Inflammatory macrophage (primary cell): ENCODE measurements around the gene MOV10.
"Not testable (repeated sequence)": the region's sequence is repeated elsewhere in the genome, so short reads cannot be mapped to it uniquely, and the experiment has no call there.

Experiments used
- DNase-seq, 2 donors: peaks; one replicate each; pipeline ENCODE4 v3.0.0-alpha.2; 2020 to 2022

MOV10 gene

DNA sequence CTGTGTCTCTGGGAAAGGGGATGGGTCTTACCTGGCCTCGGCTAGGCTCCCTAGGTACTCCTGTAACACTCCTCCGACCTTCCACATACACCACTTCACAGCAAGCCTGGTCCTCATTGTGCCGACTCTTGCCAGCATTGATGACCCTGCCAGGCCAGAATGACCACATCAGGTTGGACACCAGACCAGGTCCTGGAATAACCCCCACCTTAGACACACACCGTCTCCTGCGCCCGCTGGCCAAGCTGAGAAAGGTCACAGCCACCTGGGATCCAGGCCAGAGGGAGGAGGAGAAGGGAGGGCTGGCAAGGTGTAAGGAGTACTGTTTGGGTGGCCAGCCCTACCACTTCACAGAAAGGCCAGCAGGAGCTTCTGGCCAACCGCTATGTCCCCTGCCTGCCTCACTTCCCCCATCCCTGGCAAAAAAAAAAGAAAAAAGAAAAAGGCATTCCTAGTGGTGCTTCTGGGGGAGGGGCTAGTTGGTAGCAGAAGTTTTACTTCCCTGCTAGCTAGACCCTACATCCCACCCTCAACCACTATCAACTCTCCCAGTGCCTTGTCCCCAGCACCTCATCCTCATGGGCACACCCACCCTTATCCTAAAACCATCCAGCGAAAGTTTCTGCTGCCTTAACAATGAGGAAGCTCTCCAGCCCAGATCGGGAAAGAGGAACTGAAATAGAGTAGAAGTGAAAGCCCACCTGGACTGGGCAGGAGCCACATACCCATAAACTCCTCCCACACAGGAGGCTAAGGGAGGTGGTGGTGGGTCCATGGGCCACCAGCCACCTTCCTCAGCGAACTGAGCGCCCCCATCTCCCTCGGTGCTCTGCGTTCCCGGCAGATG is 39.2 kb downstream of the MOV10 start:
- peak; percentile 65 to 67 for DNase-seq

GRCh38 chr1:112714313-112715263 is 40.1 kb downstream of the MOV10 start:
- DNase-seq: no peak

GRCh38 chr1:112715264-112716053 is 41.0 kb downstream of the MOV10 start, which contains the start of gene PPM1J:
TSS of gene PPM1J (minus strand) at chr1:112715332. CDS start at chr1:112715301, 31 bp downstream.
- peak; percentile 98 to 99 for DNase-seq

DNA sequence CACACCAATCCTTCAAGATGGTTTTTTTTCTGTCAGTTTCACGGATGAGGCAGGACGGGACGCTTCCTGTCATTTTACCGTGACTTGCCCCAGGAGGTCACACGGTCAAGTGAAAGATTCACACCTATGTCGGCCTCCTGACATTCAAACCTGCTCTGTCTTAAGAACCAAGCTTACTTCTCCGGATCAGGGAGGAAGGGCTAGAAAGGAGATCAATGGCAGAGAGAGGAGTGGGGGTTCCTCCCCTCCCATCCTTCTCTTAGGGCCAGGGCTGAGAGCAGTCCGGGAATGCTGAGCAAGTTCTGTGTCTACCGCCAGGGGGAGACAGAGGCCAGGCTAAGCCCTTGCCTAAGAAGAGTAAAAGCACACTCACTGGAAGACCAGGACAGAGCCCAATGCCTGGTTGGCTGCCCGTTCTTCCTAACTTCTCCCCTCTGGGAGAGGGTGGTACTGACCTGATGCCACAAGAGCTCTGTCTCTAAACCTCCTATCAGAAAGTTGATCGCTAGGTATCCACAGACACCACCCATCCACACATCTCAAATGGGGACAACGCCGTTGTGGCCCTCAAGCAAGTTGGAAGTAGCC is 41.8 kb downstream of the MOV10 start:
- DNase-seq: peak; percentile 88 to 91

GRCh38 chr1:112717263-112717873 is 42.9 kb downstream of the MOV10 start:
- no peak for DNase-seq

DNA sequence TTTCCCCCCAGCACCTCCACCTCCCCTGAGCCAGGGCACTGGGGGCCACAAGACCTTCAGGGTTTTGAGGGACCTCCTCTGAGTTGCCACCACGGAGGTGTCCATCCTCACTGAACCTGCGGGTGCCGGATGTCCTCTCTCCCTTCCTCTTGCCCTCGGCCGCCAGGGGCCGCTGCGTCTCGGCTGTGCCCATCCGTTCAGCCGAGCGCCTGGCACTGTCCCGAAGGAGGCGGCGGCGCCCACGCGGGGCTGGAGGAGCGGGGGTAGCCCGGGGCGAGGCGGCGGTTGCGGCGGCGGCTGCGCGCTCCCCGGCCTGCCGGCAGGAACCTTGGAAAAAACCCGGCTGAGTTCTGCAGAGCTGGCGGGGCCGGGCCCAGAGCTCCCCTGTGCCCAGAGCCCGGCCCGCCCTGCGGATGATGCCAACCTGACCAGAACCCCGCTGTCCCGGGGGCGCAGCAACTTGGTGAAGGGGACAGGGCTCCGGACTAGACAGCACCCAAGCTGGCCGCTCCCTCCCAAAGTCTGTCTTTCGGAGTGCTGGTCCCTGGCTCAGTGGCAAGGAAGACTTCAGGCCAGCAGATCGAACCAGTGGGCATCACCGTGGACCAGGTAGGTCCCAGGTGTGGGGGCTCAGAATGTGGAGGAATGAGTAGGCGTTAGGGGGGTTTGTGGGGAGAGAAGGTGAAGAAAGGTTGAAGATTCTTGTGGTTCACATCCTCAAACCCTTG is 44.4 kb downstream of the MOV10 start:
- DNase-seq: peak; percentile 64 to 80

GRCh38 chr1:112719706-112720105 is 45.2 kb downstream of the MOV10 start:
- DNase-seq: no peak

DNA sequence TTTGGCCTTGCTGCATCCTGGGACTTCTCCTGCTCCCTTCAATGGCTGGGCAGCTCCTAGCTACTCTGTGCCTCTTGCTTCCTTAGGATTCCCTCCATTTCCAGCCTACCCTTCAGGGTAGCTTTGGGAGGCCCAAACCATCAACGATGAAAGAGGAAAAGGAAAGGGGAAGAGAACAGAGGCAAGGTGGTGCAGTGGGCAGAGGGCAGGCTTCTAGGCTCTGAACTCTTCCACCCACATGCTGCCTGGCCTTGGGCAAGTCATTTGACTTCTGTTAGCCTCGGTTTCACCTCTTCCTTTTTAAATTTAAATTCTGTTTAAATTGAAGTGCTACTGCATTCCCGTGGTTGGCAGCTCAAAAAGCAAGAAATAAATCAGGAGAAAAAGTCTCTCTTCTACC is 46.3 kb downstream of the MOV10 start:
- DNase-seq: peak; percentile 74 to 87

DNA sequence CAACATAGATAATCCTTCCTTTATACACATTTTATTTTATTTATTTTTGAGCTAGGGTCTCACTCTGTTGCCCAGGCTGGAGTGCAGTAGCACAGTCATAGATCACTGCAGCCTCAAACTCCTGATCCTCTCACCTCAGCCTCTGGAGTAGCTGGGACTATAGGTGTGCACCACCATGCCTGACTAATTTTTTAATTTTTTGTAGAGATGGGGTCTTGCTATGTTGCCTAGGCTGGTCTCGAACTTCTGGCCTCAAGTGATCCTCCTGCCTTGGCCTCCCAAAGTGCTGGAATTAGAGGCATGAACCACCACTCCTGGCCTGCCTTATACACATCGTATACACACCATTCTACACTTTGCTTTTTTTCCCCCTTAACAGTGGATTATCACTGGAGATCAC is 46.8 kb downstream of the MOV10 start:
- DNase-seq: not testable (repeated sequence)

GRCh38 chr1:112721966-112722524 is 47.6 kb downstream of the MOV10 start:
- DNase-seq: no peak

GRCh38 chr1:112722601-112723510 is 48.4 kb downstream of the MOV10 start:
- DNase-seq: peak; percentile 82 to 90

DNA sequence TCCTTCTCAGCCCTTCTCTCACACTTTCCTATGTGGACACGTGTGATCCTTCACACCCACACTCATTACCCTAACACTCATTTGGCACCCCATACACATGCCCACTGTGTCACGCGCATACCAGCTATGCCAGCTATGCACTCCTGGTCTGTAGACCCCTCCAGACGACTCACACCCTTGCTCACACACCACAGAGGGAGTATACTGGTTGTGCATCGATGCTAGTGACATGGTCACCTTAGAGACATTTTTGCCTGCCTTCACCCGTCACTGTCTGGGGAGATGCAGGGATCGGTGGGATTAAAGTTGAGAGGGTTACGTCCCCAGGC is 49.0 kb downstream of the MOV10 start:
- DNase-seq: no peak

DNA sequence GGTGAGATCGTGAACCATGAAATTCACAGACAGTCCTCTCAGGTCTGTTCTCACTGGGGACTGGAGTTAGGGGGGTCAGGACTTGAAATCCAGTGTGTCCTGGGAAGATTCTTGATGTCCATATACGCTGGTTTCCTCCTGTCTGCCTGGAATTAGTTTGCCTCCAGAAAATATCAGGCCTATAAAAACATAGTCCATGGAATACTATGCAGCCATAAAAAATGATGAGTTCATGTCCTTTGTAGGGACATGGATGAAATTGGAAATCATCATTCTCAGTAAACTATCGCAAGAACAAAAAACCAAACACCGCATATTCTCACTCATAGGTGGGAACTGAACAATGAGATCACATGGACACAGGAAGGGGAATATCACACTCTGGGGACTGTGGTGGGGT is 49.8 kb downstream of the MOV10 start:
- not testable (repeated sequence) for DNase-seq

DNA sequence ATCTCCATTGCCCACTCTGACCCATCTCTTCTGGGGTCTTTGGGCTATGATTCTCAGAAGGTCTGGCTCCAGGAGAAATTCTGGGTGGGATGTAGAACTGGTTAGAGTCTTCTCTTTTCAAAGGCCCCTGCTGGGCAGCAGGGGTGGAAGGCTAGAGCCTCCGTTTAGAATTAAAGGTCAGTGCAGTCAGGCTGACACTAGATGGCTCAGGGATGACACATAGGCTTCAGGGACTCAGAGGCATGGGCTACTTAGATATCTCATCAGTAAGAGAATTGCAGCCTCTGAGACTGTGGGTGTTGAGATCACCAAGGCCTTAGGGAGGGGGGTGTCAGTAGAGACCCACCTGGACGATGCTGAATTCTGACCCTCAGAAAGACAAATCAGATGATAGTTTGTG is 53.3 kb downstream of the MOV10 start:
- DNase-seq: no peak

DNA sequence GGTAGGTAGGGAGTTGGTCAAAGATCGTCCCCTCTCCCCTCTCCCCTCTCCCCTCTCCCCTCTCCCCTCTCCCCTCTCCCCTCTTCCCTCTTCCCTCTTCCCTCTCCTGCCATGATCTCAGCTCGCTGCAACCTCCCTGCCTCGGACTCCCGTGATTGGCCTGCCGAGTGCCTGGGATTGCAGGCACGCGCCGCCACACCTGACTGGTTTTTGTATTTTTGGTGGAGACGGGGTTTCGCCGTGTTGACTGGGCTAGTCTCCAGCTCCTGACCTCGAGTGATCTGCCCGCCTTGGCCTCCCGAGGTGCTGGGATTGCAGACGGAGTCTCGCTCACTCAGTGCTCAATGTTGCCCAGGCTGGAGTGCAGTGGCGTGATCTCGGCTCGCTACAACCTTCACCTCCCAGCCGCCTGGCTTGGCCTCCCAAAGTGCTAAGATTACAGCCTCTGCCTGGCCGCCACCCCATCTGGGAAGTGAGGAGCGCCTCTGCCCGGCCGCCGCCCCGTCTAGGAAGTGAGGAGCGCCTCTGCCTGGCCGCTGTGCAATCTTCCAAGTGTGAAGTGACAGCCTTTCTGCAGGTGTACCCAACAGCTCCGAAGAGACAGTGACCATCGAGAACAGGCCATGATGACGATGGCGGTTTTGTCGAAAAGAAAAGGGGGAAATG is 54.0 kb downstream of the MOV10 start:
- not testable (repeated sequence) for DNase-seq

- not testable (repeated sequence) for DNase-seq
These were observed 54.6 kb downstream of the MOV10 start for GRCh38 chr1:112729011-112729410.

- no peak for DNase-seq
These were observed 55.5 kb downstream of the MOV10 start for GRCh38 chr1:112729909-112730308.

- DNase-seq: no peak
These were observed 57.0 kb downstream of the MOV10 start for GRCh38 chr1:112731451-112731850.

- peak; percentile 12 to 33 for DNase-seq
These were observed 61.3 kb downstream of the MOV10 start for GRCh38 chr1:112735752-112736151.
